NCI-H526 treated with DMSO at 0.1 percent for 48 hours (cell line): ENCODE measurements around the gene CIAO1.
"Not testable (repeated sequence)": the region's sequence is repeated elsewhere in the genome, so short reads cannot be mapped to it uniquely, and the experiment has no call there.

Experiments used
- DNase-seq: peaks from one replicate; lab custom pipeline; 2025; lab: John Stamatoyannopoulos, UW

CIAO1 gene

GRCh38 chr2:96265840-96266679 is at the start of gene CIAO1, which contains the start of gene TMEM127:
Gene CIAO1 (plus strand): TSS chr2:96266225. CDS start chr2:96266351, 126 bp downstream.
Gene TMEM127 (minus strand): TSS chr2:96265997. CDS start chr2:96265381, 616 bp downstream.
- DNase-seq, result peak; percentile 94

DNA sequence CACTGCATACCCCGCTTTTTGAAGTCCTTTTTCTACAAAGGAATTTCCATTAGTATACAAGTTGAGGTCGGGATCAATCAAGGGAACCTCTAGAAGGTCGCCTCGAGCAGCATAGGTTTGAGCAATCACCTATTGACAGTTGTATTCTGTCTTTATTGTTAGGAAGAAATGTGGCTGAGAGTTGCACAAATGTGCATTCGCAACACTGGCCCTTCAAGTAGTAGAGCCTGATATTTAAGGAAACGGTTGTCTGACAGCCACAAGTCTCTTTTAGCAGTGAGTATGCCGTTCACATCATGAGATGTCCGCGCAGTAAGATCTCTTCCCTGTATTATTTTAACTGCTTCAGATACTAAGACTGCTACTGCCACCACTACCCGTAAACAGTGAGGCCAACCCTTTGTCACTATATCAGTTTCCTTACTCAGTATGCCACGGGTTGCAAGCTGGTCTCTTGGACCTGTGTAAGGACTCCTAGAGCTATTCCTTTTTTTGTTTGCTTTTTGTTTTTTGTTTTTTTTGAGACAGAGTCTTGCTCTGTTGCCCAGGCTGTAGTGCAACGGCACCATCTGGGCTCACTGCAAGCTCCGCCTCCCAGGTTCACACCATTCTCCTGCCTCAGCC is 47.4 kb upstream of the CIAO1 start:
- DNase-seq, result no peak

- not testable (repeated sequence) for DNase-seq
Observed at GRCh38 chr2:96219959-96220358, 46.1 kb upstream of the CIAO1 start.

- not testable (repeated sequence) for DNase-seq
Observed at GRCh38 chr2:96221106-96221505, 44.9 kb upstream of the CIAO1 start.

DNA sequence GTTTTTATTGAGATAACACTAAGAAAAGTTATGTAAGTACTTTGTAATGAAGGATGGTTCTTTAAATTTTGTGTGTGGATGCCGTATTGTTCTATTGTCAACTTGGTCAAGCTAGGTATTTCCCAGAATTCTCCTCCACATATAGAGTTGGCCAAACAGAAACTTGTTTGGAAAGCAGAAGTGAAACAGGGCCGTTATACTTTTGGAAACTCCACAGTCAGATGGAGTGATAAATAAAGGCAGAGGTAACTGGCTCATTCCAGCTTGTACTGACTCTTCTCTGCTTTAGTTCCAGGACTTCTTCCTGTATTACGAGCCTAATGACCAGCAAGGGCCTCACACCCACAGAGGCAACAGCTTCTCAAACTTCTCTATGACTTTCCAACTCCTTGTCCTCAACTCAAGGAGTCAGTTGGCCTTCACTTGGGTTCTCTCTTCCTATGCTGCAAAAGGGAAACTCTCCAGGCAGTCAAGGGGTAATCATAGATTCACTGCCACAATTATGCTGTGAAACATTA is 41.0 kb upstream of the CIAO1 start:
- no peak for DNase-seq

GRCh38 chr2:96231316-96231715 is 34.7 kb upstream of the CIAO1 start:
- DNase-seq, result no peak

DNA sequence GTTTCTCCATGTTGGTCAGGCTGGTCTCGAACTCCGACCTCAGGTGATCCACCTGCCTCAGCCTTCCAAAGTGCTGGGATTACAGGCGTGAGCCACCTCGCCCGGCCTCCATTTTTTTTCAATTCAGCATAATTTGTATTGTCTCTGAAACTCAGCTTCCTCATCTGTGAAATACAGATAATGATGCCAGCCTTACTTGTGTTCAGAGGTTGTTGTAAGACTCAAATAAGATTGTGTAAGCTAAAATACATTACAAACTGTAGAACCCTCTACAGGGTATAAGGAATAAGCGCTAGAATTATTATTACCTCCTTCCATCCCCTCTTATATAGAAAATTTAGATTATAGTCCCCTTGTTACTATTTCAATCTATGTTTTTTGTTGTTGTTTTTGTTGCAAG is 32.6 kb upstream of the CIAO1 start:
- DNase-seq, result no peak

DNA sequence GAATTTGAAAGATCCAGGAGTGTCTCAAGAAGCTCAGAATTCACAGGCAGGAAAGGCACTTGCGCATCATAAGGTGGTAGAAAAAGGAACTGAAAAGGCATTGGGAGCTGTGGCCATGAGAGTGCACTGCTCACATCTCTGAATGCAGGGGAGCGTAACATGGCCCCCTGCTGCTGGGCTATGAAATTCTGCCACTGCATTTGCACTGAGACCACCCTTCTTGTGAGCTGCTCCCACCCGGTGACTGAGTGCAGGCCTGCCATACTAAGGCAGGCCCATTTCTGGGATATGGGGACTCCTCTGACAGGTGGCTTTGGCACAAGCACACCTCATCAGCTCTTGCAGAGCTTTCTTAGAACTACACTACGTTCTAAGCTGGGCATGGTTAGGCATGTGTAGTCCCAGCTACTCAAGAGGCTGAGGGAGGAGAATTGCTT is 32.1 kb upstream of the CIAO1 start:
- no peak for DNase-seq

DNA sequence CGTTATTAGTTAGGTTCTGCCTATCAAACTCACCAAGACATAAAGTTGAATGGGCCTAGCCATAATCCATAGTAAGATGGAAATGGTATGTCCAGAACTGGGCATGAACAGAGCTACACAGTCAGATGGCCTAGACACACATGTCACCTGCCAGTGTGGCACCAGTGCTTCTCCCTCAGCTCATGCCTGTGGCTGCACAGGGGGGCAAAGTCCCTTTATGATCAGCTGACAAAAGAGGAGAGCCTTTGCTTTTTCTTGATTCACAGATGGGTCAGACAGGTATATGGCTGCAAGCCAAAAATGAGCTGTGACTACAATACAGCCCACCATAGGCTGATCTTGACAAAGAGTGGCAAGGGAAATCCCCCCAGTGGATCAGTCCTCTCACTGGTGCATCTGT is 29.1 kb upstream of the CIAO1 start:
- no peak for DNase-seq

- DNase-seq, result no peak
Observed at GRCh38 chr2:96238266-96238665, 27.8 kb upstream of the CIAO1 start.

DNA sequence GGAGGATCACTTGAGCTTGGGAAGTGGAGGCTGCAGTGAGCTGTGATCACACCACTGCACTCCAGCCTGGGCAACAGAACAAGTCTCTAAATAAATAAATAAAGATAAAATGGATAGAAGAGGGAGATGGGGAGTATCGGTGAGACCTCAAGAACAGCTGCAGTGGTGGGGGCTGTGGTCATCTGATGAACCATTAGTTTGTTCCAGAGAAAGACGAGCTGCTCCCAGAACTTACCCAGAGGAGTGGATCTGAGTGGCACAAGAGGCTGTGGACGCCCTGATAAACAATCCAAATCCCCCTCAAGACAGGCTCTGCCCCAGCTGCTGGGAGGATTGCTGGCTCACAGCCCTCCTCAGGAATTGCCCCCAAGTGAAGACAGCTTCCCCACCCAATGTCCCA is 26.9 kb upstream of the CIAO1 start:
- no peak for DNase-seq

DNA sequence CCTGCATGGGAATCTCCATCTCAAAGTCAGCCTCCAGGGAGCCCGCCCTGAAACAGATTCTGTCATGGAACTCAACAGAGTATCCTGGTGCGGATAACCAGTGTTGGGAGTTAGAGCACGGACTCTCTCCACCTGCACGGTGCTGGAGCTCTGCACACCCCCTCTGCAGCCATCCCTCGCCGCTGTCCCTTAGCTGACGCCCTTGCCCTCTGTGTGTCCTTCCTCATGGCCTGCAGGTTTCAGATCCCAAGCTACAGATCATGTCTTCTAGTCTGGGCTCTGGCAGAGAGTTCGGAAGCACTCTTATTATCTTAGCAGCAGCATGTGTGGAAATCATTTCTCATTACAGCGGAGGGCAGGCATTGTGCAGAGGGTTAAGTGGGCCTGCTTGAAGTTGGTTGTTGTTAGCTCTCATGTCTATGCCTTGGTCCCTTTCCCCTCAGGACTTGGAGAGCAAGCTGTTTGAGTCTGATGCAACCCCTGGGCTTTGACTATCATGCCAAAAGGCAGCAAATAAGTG is 26.2 kb upstream of the CIAO1 start:
- DNase-seq, result no peak

GRCh38 chr2:96240341-96241038 is 25.5 kb upstream of the CIAO1 start:
- no peak for DNase-seq

DNA sequence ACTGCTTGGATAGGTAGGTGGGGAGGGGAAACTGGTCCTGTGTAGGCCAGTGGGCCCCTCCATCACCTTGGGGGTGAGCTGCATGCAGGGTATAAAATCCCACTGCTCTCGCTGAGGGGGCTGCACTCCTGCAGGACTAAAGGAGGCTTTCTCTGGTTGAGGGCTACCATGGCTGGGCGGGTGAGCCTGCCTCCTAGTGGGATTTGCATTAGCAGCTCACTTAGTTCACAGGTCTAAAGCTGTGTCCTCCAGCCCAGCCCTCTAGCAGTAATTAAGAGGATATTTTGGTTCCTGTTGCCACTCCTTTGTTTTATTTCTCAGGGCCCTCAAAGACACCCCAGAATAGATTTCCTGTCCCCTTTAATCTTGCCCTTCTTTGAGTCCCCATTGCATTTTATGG is 24.8 kb upstream of the CIAO1 start:
- DNase-seq, result no peak

GRCh38 chr2:96241900-96242611 is 24.0 kb upstream of the CIAO1 start:
- DNase-seq, result no peak

GRCh38 chr2:96243843-96244242 is 22.2 kb upstream of the CIAO1 start:
- no peak for DNase-seq

GRCh38 chr2:96245609-96246390 is 20.2 kb upstream of the CIAO1 start:
- DNase-seq, result no peak

DNA sequence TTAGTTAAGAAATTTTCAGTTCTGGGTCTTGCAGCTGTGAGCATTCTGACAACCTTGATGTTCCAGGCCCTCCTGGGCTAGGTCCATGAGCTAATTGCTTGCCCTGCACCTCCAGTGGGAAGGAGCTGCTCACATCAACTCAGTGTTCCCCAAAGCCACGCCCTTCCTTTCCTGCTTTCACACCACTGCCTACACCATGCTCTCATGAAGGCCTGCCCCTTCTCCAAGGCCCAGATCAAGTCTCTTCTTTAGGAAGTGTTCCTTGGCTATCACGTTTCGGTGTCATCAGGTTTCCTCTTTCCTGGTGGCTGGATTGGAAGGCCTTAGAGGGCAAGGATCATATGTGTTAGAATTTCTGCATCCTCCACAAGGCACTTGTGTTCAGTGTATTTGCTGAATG is 19.0 kb upstream of the CIAO1 start:
- DNase-seq, result no peak

DNA sequence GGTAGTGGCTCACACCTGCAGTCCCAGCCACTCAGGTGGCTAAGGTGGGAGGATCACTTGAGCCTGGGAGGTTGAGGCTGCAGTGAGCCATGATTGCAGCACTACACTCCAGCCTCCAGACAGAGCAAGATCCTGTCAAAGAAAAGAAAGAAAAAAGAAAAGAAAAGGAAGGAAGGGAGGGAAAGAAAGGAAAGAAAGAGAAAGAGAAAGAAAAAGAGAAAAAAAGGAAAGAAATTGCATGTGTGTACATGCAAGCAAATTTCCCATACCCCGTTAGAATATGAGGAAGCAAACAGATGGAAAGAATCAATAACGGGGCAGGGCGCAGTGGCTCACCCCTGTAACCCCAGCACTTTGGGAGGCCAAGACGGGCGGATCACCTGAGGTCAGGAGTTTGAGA is 18.1 kb upstream of the CIAO1 start:
- DNase-seq, result no peak

DNA sequence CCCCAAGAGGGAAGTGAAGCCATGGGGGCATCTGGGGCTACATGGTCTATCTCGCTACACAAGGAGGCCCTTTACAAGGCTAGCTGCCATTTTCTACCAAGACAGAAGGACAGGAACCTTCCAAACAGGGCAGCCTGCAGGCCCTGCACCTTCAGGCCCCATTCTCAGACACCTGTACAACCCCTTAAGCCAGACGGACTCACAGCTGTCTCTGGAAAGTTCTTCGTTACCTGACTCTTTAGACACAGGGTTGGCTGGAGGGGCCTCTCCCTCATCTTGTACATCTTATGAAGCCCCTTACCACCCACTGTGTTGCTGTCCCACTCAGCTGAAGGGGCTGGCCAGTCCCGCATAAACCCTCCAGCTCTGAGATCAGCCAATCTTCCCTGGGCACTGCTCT is 17.4 kb upstream of the CIAO1 start:
- no peak for DNase-seq

GRCh38 chr2:96249654-96250053 is 16.4 kb upstream of the CIAO1 start:
- no peak for DNase-seq
